Activated CD4-positive, alpha-beta T cell treated with anti-CD3 and anti-CD28 coated beads, Interleukin-2, amount 50 U/mL, for 48 hours (primary cell): Measurements from ENCODE around the gene SLC4A1.

Experiments
- DNase-seq, 2 experiments: peaks; one replicate each; pipeline ENCODE4 v3.0.0-alpha.2; 2020

SLC4A1 gene

DNA sequence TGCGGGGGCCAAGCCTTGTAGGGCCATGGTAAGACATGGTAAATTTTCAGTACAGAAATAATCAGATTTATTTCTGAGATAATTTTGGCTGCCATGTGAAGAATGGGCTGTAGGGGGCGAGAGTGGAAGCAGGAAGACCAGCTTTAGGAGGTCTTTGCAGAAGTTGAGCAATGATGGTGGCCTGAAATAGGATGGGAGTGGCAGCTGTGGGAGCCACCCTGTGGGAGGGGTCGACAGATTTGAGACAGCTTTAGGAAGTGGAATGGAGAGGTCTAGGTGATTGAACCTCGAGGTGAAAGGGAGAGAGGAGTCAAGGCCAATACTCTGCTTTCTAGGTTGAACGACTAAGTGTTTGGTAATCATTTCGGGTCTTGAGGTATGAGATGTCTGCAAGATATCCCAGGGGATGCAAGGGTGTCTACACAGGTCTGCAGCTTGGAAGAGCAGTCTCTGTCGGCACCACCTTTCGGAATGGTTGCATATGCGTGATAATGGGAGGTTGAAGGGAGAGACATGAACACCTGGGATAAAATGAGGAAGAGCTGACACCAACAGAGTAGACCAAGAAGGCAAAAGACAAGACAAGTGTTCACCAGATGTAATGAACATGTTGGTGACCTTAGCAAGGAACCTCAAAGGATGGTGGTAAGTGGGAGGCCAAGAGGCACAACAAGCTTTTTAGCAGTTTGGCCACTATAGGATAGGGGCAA, 64.0 kb downstream of the SLC4A1 start:
- DNase-seq, result peak; percentile 63 to 72

DNA sequence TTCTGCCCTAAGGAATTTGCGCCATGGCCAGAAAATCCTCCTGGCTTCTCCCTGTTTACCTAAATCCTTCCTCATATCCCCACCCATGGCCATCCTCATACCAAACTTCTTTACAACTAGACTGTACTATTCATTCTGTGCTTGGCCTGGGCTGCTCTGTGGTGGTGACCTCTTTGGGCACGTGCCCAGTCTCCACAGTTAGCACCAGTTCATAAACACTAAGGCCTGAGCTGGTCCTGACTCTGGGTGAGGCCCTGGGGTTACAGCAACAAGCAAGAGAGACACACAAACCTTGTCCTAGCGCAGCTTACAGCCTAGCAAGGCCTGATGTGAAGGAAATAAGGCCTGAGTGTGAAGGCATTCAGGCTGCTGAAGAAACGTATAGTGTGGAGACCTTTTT, 65.2 kb downstream of the SLC4A1 start:
- no peak for DNase-seq

DNA sequence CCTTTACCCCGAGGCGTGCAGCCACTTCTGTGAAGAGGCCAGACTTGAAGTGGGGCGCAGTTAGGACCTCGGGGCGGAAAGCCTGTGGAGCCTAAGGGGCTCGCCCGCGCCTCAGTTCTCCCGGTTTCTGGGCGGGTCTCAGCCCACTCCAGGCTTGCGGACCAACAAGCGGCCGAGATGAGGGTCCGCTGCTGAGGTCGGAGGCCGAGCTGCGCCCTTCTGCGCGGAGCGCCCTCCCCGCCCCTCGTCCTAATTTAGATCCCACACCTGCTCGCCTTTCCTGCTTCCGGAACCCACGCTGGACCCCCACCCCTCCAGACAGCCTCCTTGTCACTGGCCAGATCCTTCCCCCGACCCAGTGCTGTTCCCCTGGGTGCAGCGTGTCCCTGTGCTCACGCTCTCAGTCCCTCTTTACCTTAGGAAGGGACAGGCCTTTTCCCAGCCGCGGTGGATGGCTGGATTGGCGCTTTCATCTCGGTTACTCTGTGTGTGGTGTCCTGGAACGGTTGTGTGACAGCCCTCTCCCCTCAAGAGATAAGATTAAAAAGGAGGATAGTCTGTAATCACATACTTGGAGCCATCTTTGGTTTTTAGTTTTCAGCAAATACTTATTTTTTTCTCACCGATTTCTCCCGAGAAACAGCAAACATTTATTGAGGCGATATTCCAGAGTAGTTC, 67.3 kb downstream of the SLC4A1 start:
- DNase-seq, result no peak

DNA sequence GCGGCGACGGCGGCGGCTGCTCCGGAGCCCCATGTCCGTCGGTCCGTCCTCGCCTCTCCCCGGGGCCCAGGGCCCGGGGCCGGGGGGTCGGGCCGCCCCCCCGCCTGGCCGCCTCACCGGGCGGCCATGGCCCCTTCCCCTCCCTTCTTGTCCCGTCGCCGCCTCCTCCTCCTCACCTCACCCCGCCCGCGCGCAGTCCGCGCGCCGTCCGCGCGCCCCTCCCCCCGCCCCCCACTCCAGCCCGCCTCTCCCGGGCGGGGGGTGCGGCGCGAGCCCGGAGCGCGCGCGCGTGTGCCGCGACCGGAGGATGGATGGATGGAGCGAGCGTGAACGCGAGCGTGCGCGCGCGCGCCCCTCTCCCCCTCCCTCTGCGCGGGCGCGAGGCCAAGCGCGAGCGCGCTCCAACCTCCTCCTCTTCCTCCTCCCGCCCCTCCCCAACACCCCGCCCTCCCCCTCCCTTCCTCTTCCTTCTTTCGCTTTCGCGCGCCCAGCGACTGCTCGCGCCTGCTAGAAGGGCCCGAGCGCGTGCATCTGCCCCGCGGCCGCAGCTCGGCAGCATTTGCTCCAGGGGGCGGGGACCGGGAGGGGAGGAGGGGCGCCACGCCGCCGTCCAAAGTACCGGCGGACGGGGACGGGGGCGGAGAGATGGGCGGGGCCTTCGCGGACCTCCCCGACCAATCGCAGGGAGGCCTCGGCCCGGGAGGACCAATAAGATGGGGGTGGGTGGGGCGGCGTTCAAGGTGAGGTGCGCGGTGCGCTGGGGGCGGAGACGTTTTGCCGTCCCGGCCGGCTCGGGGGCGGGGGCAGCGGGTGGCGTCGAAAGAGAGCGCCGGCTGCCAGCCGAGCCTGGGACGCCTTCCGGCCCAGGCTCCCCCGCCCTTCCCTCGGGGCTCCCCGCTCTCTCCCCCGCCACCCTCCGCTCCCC, 68.1 kb downstream of the SLC4A1 start, which contains the start of gene ATXN7L3:
TSS of gene ATXN7L3 (minus strand) at position 332 of the 925 bp plus-strand sequence. CDS start 1,814 bp downstream, outside the sequence.
- peak; percentile 100 for DNase-seq

DNA sequence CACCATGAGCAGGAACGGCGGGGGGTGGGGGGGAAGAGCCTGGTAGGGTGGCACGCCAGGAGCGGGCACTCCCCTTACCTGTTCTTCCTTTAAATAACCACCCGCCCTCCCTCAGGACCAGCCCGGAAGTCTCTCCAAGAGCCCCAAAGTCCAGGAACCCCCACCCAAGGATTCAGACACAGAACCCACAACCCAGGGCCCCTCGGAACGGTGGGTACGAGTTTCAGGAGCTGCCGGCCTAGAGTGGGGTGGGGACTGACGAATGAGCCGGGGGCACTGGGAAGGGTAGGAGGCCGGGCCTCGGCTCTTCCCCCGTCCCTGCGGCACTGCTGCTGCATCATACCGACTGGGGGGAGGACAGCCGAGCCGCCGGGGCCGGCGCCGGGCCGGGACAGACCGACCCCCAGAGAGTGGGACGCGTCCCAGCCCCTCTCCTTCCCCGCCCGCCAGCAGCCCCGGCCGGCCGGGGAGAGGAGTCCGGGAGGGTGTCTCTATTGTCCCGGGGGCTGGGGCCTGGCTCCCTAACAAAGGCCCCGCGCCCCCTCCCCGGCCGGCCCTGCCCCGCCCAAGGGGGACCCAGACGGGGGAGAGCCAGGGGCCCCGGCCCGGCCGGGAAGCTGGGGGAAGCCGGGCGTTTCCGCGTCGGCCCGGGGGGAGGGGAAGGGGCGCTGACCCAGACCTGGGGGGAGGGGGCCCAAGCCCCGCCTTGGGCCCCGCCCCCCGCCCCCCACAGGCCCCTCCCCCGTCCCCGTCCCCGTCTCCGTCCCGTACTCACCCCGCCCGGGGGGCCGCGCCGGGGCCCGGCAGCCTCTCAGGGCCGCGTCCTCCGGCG, 69.0 kb downstream of the SLC4A1 start:
- DNase-seq, result peak; percentile 53 to 57
